ES-I3 (cell line): Measurements from ENCODE around the gene FBLL1.

ENCODE experiments used
- H3K36me3 ChIP-seq: 2 replicates; pipeline ENCODE4 v1.6.1; 2013; ENCODE audit warnings: mild to moderate bottlenecking, low read length, control low read depth, moderate library complexity; ENCODE audit not compliant: insufficient read depth
- H3K4me1 ChIP-seq: 2 replicates; pipeline ENCODE4 v1.6.1; 2013; ENCODE audit warnings: mild to moderate bottlenecking, control low read depth, low read length; ENCODE audit not compliant: insufficient read depth
- H3K9ac ChIP-seq: 2 replicates; pipeline ENCODE4 v1.6.1; 2013; ENCODE audit warnings: low read depth, mild to moderate bottlenecking, low read length, moderate library complexity
- H3K9me3 ChIP-seq: 2 replicates; pipeline ENCODE4 v1.6.1; 2013; ENCODE audit warnings: mild to moderate bottlenecking, low read length, moderate library complexity; ENCODE audit not compliant: control insufficient read depth, insufficient read depth

The FBLL1 gene

GRCh38 chr5:168528521-168529373 is at the start of gene FBLL1:
Gene FBLL1 (plus strand): TSS chr5:168529305. CDS start chr5:168529505, 200 bp downstream.
- peaks cover 20% of the 10 kb centered on the region for H3K4me1 ChIP-seq

GRCh38 chr5:168480601-168481000 is 48.5 kb upstream of the FBLL1 start:
- H3K4me1 ChIP-seq = no peaks in the 10 kb centered on the region; the same call in 1 of the 2 replicates
- no peaks in the 10 kb centered on the region for H3K36me3 ChIP-seq
- H3K9me3 ChIP-seq = no peaks in the 10 kb centered on the region
- H3K9ac ChIP-seq = no peak overlapping the region

More at GRCh38 chr5:168528521-168529373, at the start of gene FBLL1:
- no peaks in the 10 kb centered on the region for H3K9me3 ChIP-seq
- no peaks in the 10 kb centered on the region for H3K36me3 ChIP-seq
- peak within 1 kb of the TSS; percentile 49 for H3K9ac ChIP-seq

DNA sequence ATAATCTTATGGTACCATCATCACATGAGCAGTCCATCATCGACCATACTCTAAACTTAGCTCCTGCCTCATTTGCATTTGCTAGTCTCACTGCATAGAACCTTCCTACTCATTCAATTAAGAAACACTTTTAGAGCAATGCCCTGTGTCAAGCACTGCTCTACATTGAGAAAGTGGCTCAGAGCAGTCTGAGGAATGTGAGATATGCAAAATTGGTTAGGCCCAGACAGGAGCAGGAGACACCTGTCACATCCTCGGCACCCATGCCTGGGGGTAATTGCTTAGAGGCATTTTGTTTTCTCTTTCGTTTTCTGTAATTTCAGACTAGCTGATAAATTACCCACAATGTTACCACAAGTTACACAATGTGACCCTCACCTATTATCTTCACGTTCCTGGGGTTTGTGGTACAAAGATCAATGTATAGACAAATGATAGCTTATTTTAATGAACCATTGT is 47.7 kb upstream of the FBLL1 start:
- Histone ChIP-seq H3K4me1 (no peaks in the 10 kb centered on the region; the same call in 1 of the 2 replicates), H3K9ac (no peak overlapping the region), H3K9me3 (no peaks in the 10 kb centered on the region), H3K36me3 (no peaks in the 10 kb centered on the region)

DNA sequence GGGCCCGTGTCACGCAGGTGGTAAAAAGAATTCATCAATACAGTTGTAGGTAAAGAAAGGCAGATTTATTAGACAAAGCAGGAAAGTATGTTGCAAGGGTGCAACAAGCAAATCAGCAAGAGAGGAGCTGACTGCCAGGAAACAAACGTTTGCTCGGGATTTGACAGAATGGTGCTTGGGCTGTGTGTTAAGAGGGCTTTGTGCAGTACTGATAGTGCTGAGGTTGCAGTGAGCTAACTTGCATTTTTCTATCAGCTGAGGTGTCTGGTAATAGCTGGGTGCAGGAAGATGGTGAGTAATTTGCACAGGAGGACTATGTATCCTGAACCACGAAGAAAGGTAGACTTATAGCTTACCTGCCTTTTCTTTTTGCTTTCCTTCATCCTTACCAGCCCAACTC is 46.7 kb upstream of the FBLL1 start:
- no peaks in the 10 kb centered on the region for H3K36me3 ChIP-seq
- H3K9ac ChIP-seq = no peak overlapping the region
- H3K9me3 ChIP-seq = no peaks in the 10 kb centered on the region
- no peaks in the 10 kb centered on the region for H3K4me1 ChIP-seq

- Histone ChIP-seq H3K9me3 (no peaks in the 10 kb centered on the region), H3K36me3 (peaks cover 19% of the 10 kb centered on the region), H3K4me1 (no peaks in the 10 kb centered on the region), H3K9ac (peak within 1 kb of the TSS; percentile 84)
These were observed 42.8 kb upstream of the FBLL1 start, which contains the start of gene RARS1 for GRCh38 chr5:168486136-168486879. Gene RARS1 (plus strand): TSS chr5:168486471. CDS start chr5:168486499, 28 bp downstream.

DNA sequence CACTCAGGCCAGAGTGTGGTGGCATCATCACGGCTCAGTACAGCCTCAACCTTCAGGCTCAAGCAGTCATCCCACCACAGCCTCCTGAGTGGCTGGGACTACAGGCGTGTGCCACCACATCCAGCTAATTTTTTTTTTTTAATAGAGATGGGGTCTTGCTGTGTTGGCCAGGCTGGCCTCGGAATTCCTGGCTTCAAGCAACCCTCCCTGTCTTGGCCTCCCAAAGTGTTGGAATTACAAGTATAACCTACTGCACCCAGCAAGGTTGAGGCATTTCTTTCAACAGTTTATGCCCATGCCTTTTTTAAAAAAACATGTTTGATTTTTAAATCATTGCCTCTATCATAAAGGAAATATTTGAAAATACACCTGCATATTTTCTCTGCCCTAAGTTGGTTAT is 40.0 kb upstream of the FBLL1 start:
- Histone ChIP-seq H3K36me3 (peaks cover 43% of the 10 kb centered on the region), H3K9me3 (no peaks in the 10 kb centered on the region), H3K4me1 (no peaks in the 10 kb centered on the region), H3K9ac (no peak overlapping the region)

- Histone ChIP-seq H3K9ac (no peak overlapping the region), H3K9me3 (no peaks in the 10 kb centered on the region), H3K36me3 (peaks cover 54% of the 10 kb centered on the region), H3K4me1 (no peaks in the 10 kb centered on the region)
These were observed 35.0 kb upstream of the FBLL1 start for GRCh38 chr5:168494057-168494555.

DNA sequence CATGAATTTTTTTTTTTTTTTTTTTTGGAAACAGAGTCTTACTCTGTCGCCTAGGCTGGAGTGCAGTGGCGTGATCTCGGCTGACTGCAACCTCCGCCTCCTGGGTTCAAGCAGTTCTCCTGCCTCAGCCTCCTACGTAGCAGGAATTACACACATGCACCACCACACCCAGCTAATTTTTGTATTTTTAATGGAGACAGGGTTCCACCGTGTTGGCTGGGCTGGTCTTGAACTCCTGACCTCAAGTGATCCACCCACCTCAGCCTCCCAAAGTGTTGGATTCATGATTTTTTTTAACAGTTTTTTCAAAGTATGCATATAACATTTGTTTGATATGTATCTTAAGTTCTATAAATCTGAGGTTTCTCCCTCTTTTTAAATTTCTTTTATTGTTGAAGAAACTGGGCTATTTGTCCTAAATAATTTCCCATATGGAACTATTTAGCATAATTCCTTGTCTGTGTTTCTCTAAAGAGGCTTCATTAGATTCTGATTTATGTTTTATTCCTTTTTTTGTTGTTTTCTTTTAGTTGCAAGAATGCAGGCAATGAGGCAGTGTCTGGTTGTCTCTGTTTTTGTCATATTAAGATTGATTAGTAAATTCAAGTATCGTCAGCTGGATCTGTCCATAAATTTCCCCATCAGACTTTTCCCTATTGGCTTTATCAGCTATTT is 26.4 kb upstream of the FBLL1 start:
- Histone ChIP-seq H3K9me3 (no peaks in the 10 kb centered on the region), H3K4me1 (no peaks in the 10 kb centered on the region), H3K36me3 (peaks cover 17% of the 10 kb centered on the region), H3K9ac (no peak overlapping the region)

DNA sequence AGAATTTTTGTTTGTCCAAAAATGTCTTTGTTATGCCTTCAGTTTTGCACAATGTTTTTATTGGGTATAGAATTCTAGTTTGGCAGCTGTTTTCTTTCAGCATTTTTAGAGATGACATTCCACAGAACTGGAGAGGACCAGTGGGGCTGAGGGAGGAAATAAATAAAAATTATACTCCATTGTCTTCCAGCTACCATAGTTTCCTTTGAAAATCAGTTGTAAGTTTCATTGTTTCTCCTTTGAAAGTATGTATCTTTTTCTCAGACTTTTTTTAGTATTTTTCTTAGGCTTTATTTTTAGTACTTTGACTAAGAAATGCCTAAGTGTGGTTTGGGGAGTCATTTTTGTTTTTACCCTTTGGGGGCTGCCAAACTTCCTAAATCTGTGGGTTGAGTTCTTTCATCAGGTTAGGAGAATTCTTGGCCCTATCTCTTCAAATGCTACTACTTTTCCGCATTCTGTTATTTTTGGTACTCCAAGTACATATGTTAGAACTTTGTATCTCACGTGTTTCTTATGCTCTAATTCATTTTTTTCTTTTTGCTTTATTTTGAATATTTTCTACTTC is 15.2 kb upstream of the FBLL1 start:
- Histone ChIP-seq H3K9me3 (no peaks in the 10 kb centered on the region), H3K9ac (no peak overlapping the region), H3K4me1 (no peaks in the 10 kb centered on the region), H3K36me3 (peaks cover 45% of the 10 kb centered on the region)

DNA sequence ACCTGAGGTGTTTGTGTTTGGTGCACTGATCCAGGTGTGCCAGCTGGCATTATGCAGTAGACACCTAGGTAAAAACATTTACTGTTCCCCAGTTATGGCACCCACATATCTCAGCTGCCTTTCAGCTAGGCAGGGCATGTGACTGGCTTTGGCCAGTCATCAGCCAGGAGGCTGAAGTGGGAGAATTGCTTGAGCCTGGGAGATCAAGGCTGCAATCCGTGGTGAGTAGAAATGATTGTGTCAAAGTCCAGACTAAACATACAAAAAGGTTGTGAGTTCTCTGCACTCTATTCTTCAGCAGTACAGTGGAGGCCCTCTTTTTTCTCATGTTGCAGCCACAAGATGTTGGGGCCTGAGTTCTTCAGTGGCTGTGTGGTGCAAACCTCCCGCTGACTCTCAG is 3.2 kb upstream of the FBLL1 start:
- Histone ChIP-seq H3K9me3 (no peaks in the 10 kb centered on the region), H3K36me3 (no peaks in the 10 kb centered on the region), H3K9ac (no peak overlapping the region), H3K4me1 (no peaks in the 10 kb centered on the region)

DNA sequence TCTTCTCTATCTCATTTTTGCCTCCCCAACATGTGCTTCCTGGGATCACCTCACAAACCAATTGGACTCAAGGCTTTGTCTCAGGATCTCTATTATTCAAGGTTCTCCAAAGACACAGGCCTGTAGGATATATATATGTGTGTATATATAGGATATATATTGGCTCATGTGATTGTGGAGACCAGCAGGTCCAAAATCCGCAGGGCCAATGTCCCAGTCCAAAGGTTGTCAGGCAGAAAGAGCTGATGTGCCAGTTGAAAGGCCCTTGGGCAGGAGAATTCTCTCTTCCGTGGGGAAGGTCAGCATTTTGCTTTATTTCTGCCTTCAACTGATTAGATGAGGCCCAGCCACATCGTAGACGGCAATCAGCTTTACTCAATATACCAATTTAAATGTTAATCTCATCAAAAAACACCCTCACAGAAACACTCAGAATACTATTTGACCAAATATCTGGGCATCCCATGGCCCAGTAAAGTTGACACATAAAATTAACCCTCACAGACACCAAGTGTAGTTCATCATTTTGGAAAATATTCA is 1.3 kb upstream of the FBLL1 start:
- Histone ChIP-seq H3K9me3 (no peaks in the 10 kb centered on the region), H3K36me3 (no peaks in the 10 kb centered on the region), H3K9ac (no peak overlapping the region), H3K4me1 (peaks cover 18% of the 10 kb centered on the region)

DNA sequence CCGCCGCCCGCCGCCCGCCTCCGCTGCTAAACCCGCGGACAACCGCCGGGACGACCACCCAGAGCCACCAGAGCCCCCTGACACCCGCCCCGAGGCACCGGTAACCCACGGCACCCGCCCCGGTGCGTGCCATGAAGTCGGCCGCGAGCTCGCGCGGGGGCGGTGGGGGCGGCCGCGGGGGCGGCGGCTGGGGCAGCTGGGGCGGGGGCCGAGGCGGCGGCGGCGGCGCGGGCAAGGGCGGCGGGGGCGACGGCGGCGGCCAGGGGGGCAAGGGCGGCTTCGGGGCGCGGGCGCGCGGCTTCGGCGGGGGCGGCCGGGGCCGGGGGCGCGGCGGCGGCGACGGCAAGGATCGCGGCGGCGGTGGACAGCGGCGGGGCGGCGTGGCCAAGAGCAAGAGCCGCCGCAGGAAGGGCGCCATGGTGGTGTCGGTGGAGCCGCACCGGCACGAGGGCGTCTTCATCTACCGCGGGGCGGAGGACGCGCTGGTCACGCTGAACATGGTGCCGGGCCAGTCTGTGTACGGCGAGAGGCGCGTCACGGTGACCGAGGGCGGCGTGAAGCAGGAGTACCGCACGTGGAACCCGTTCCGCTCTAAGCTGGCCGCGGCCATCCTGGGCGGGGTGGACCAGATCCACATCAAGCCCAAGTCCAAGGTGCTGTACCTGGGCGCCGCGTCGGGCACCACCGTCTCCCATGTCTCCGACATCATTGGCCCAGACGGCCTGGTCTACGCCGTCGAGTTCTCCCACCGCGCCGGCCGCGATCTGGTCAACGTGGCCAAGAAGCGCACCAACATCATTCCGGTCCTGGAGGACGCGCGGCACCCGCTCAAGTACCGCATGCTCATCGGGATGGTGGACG is 499 bp downstream of the FBLL1 start:
- Histone ChIP-seq H3K9ac (peak overlapping the region; percentile 22; the same call in 1 of the 2 replicates), H3K36me3 (no peaks in the 10 kb centered on the region), H3K9me3 (no peaks in the 10 kb centered on the region), H3K4me1 (peaks cover 20% of the 10 kb centered on the region)

GRCh38 chr5:168530621-168531150 is 1.6 kb downstream of the FBLL1 start:
- no peaks in the 10 kb centered on the region for H3K9me3 ChIP-seq
- H3K4me1 ChIP-seq = peaks cover 20% of the 10 kb centered on the region
- no peaks in the 10 kb centered on the region for H3K36me3 ChIP-seq
- H3K9ac ChIP-seq = no peak overlapping the region
